Smooth muscle cell (in vitro differentiated cells): ENCODE data around the gene PRRX2. TPM values are rescaled to one million over a fixed set of nuclear protein-coding genes. Genes with fewer than 3 reads are reported as not detected.

Source experiments
- polyA plus RNA-seq: library from polyadenylated mRNA; unstranded; fragments of >200 nt; fragmentation: Nextera tagmentation; extraction: Ambion mirVana; gene quantifications from 2 replicates; pipeline ENCODE4 v1.2.1, GENCODE V29; 2016
- total RNA-seq: library from RNA; depleted of rRNA; stranded (reverse); fragments of >200 nt; gene quantifications from 2 replicates; pipeline ENCODE4 v1.2.3, GENCODE V29; 2014

PRRX2 gene
- total and polyA plus RNA-seq, 2 experiments from 2014 or later = 87.7 to 234 TPM

Other genes starting within 250 kb of the PRRX2 start
- gene C9orf50, start 44.5 kb upstream of the PRRX2 start, total RNA-seq = not detected in 2 replicates
- gene C9orf50, start 44.5 kb upstream of the PRRX2 start, polyA plus RNA-seq = 0.59 TPM in 1 of 2 replicates, not detected in the other
- gene NTMT1, start 39.5 kb upstream of the PRRX2 start, total RNA-seq = 24.7 and 42.9 TPM in 2 replicates
- 118 and 129 TPM in 2 replicates for gene NTMT1, start 39.5 kb upstream of the PRRX2 start, polyA plus RNA-seq
- 10.9 and 13.8 TPM in 2 replicates for gene ASB6, start 23.5 kb upstream of the PRRX2 start, total RNA-seq
- gene ASB6, start 23.5 kb upstream of the PRRX2 start, polyA plus RNA-seq = 22.2 and 26.0 TPM in 2 replicates
- gene PTGES, start 87.4 kb downstream of the PRRX2 start, total RNA-seq = 36.9 and 49.5 TPM in 2 replicates
- gene PTGES, start 87.4 kb downstream of the PRRX2 start, polyA plus RNA-seq = 69.6 and 176 TPM in 2 replicates
- 43.4 and 60.0 TPM in 2 replicates for gene TOR1B, start 137.5 kb downstream of the PRRX2 start, total RNA-seq
- gene TOR1B, start 137.5 kb downstream of the PRRX2 start, polyA plus RNA-seq = 10.3 and 13.8 TPM in 2 replicates
- gene TOR1A, start 158.5 kb downstream of the PRRX2 start, total RNA-seq = 38.8 and 46.1 TPM in 2 replicates
- 38.5 and 43.1 TPM in 2 replicates for gene TOR1A, start 158.5 kb downstream of the PRRX2 start, polyA plus RNA-seq
- gene C9orf78, start 169.6 kb downstream of the PRRX2 start, total RNA-seq = 38.0 and 42.3 TPM in 2 replicates
- 53.8 and 78.0 TPM in 2 replicates for gene C9orf78, start 169.6 kb downstream of the PRRX2 start, polyA plus RNA-seq
- 14.6 and 22.3 TPM in 2 replicates for gene USP20, start 169.8 kb downstream of the PRRX2 start, total RNA-seq
- 29.7 and 35.7 TPM in 2 replicates for gene USP20, start 169.8 kb downstream of the PRRX2 start, polyA plus RNA-seq